ENCODE measurements around the gene ADGRB3.

GRCh38 chr6:69308584-69308983 is 673.5 kb downstream of the ADGRB3 start:
- no peak for TF ChIP-seq EP300 (IDR thresholded peaks at IDR 0.05)
- TF ChIP-seq CTCF (IDR thresholded peaks at IDR 0.05) = no peak

Measured in sigmoid colon (tissue), 4 donors.